ELR (cell line): ENCODE data around the gene ZNF335.

ENCODE experiments used
- DNase-seq: peaks from one replicate; pipeline ENCODE4 v3.0.0-alpha.2; 2015; ENCODE audit warnings: low read depth

Gene ZNF335, protein sequence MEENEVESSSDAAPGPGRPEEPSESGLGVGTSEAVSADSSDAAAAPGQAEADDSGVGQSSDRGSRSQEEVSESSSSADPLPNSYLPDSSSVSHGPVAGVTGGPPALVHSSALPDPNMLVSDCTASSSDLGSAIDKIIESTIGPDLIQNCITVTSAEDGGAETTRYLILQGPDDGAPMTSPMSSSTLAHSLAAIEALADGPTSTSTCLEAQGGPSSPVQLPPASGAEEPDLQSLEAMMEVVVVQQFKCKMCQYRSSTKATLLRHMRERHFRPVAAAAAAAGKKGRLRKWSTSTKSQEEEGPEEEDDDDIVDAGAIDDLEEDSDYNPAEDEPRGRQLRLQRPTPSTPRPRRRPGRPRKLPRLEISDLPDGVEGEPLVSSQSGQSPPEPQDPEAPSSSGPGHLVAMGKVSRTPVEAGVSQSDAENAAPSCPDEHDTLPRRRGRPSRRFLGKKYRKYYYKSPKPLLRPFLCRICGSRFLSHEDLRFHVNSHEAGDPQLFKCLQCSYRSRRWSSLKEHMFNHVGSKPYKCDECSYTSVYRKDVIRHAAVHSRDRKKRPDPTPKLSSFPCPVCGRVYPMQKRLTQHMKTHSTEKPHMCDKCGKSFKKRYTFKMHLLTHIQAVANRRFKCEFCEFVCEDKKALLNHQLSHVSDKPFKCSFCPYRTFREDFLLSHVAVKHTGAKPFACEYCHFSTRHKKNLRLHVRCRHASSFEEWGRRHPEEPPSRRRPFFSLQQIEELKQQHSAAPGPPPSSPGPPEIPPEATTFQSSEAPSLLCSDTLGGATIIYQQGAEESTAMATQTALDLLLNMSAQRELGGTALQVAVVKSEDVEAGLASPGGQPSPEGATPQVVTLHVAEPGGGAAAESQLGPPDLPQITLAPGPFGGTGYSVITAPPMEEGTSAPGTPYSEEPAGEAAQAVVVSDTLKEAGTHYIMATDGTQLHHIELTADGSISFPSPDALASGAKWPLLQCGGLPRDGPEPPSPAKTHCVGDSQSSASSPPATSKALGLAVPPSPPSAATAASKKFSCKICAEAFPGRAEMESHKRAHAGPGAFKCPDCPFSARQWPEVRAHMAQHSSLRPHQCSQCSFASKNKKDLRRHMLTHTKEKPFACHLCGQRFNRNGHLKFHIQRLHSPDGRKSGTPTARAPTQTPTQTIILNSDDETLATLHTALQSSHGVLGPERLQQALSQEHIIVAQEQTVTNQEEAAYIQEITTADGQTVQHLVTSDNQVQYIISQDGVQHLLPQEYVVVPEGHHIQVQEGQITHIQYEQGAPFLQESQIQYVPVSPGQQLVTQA (N-terminal part only)

DNA sequence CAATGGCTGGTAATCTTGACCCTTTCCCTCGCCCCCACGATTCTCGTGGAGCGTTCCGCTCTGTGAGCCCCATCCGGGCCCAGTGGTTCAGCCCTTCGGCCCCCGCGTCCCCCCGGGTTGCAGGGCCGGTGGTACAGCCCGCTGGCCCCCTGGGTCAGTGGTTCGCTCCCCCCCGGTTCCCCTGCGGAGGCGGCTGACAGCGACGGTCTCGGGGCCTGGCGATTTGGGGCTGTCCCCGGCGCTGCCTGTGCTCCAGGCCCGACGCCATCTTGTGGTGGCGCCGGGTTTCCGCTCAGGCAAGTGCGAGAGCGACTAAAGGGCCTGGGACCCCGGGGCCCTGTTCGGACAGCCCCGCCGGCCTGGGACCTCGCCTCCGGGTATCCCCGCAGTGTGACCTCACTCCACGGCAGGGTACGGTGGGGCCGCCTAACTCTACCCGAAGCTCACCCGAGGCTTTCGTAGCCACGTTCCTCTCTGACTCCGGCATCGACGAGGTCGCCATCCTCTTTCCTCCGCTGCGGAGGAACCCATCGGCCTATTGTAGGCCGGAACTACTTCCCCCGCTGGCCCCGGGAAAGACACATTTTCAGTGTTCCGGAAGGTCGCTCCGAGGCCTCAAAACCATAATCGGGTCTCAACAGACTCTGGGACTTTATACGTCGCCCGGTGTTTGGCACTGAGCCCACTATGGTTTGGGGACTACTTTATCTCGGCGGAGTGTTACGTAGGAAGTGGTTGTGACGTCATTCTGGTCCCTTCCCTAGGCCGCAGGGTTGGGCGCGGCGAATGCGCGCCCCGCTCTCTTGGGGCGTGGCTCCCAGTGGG lies at the start of gene ZNF335:
Gene ZNF335, minus strand, starts transcription at position 529 of the 825 bp plus-strand sequence. CDS start 793 bp downstream, outside the sequence.
- DNase-seq, result peak; percentile 97

DNA sequence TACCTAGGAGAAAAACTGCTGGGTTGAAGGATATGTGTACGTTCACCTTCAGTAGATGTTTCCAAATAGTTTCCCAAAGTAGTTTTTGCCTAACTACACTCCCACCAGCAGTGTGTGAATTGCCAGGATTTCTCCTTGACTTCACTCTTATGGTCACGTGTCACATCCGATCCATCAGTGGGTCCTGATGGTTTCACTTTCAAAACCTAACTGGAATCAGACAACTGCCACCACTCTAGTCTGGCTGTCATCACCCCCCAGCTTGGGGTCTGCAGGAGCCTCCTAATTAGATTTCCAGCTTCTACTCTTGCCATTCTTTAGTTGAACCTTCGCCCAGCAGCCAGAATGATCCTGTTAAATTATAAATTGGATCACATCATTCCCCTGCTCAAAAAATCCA lies 48.6 kb upstream of the ZNF335 start:
- no peak for DNase-seq

DNA sequence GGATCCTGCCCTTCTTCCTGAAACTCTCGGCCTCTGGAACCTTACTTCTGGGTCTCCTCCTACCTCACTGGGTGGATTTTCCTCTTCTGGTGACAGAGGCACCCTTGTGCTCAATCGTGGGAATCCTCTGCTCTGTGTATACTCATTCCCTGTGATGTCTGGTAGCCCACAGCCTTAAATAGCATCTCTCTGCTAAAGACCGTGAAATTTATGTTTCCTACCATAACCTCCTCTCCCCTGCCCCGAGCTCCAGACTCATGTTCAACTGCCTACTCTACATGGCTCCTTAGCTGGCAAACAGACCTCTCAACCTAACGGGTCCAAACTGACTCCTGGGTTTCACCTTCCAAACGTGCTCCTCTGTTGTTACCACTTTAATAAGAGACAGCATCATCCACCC lies 46.6 kb upstream of the ZNF335 start:
- DNase-seq, result no peak

DNA sequence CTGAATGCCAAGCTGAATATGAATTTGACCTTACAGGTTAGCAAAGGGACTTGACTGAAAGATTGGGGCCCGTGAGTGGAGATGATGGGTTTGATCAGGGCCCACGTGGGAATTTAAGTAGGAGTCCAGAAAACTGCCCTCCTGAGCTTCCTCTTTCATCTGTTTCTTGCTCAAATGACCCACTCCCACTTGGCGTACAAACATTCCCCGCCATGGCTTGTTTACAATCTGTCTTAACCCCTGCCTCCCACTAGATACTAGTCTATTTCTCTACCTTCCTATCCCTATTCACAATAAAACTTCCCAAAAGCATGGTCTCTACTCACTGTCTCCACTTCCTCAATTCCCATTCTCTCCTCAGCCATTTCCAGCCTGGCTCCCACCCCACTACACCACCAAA lies 46.1 kb upstream of the ZNF335 start:
- no peak for DNase-seq

DNA sequence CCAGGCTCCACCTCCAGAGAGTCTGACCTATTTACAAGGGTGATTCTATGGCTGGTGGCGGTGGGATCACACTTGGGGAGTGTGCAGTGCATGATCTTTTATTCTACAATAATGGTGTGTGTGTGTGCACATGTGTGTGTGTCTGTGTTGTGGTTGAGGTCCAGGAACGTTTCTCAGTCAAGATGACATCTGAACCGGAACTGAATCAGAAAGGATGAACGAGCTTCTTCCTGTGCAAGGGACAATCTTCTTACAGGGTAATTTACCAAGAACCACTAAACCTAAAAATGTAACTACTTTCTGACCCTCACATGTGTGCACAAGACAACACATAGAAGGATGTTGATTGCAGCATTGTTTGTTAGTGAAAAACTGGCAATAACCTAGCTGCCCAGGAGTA lies 45.3 kb upstream of the ZNF335 start:
- DNase-seq, result no peak

DNA sequence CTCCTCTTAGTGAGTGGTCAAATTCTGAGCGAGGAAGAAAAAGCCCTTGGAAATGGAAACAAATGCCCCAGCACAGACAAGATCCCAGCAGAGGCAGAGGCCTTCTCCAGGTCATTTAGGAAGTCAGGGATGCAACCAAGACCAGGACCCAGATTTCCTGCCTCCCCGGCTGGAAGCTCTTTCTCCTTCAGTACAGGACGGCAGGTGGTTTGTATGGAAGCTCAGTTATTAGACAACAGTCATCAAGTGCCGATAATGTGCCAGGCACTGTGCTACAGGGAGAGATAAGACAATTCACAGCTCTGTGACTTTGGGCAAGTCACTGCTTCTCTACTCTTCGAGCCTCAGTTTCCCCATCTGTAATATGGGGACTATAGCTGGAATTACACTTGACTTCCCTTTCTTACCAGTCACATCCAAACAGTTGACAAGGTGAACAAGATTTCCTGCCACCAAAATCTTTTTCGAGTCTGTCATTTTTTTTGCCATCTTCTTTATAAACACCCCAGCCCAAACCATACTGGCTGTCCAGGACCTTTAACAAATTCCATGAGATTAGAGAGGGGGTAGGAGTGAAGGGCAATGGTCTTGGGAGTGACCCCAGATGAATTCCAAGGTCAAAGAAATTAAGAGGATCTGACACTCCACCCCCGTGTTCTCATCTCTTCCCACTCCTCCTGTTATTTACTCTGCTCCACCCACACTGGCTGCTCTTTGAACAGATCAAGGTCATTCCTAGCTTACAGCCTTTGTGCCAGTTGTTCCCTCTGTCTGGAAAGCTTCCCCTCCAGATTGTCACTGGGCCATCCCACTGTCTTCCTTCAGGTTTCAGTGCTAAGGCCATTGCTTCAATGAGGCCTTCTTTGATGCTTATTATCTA lies 42.8 kb upstream of the ZNF335 start:
- DNase-seq, result no peak

DNA sequence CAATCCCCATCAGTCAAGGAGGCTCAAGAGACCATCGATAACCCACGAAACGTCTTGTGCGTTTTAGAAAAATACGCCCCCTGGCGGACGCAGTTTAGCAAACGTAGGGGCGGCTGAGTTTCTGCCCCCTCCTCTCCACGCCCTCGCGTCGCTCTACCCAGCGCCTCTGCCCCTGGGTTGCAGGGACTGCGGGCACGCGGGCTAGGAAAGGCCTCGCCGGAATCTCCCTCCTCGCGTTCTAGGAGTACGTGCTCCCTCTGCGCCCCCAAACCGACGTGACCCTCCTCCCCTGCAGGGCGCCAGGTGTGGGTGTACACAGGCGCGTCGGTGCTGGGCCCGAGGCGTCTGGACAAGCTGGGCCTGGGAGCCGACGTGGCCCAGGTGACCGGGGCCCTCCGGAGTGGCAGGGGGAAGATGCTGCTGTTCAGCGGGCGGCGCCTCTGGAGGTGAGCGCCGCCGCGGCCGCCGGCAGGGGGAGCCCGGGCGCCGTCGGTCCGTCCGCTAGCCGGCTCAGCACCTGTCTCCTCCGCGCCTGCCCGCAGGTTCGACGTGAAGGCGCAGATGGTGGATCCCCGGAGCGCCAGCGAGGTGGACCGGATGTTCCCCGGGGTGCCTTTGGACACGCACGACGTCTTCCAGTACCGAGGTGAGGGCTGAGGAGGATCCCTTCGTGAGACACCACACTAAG lies 42.0 kb upstream of the ZNF335 start:
- peak; percentile 69 for DNase-seq

DNA sequence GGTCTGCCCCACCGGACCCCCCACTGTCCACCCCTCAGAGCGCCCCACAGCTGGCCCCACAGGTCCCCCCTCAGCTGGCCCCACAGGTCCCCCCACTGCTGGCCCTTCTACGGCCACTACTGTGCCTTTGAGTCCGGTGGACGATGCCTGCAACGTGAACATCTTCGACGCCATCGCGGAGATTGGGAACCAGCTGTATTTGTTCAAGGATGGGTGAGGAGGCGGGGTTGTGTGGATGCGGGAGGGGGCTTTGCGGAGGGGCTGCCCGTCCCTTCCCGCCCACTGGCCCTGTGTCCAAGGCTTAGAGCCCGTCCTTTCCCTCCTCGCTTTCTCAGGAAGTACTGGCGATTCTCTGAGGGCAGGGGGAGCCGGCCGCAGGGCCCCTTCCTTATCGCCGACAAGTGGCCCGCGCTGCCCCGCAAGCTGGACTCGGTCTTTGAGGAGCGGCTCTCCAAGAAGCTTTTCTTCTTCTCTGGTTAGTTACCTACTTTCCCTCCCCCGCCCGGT lies 41.4 kb upstream of the ZNF335 start:
- no peak for DNase-seq

DNA sequence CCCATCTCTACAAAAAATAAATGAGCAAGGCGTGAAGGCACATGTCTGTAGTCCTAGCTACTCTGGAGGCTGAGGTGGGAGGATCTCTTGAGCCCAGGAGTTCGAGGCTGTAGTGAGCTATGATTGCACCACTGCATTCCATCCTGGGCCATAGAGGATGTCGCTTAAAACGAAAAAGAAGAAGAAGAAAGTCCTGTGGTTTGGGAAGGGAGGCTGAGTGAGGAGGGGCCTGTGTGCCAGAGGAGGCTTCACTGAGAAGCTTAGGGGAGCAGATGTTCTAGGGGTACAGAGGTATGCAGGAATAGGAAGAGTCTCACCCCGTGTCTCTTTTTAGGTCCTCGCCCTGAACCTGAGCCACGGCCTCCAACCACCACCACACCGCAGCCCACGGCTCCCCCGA lies 40.9 kb upstream of the ZNF335 start:
- DNase-seq, result no peak

DNA sequence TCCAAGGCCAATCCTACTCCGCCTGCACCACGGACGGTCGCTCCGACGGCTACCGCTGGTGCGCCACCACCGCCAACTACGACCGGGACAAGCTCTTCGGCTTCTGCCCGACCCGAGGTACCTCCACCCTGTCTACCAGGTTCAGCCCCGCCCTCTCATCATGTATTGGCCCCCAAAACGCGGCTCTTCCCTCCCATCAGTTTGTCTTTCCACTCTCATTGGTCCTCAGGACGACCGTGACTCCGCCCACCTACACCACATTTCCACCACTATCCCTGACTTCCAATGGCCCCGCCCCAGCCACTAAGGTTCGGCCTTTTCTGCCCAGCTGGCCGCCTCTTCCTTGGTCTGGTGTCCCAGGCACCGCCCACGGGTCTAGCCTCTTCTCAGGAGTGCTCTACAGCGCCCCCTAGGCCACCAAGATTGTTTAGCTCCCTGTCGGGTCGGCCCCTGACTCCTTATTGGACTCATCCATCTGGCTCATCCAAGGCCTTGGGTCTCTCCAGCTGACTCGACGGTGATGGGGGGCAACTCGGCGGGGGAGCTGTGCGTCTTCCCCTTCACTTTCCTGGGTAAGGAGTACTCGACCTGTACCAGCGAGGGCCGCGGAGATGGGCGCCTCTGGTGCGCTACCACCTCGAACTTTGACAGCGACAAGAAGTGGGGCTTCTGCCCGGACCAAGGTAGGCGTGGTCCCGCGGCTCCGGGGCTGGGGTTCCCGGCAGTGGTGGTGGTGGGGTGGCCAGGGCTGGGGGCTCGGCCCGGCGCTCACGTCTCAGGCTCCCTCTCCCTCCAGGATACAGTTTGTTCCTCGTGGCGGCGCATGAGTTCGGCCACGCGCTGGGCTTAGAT lies 39.9 kb upstream of the ZNF335 start:
- peak; percentile 80 for DNase-seq

DNA sequence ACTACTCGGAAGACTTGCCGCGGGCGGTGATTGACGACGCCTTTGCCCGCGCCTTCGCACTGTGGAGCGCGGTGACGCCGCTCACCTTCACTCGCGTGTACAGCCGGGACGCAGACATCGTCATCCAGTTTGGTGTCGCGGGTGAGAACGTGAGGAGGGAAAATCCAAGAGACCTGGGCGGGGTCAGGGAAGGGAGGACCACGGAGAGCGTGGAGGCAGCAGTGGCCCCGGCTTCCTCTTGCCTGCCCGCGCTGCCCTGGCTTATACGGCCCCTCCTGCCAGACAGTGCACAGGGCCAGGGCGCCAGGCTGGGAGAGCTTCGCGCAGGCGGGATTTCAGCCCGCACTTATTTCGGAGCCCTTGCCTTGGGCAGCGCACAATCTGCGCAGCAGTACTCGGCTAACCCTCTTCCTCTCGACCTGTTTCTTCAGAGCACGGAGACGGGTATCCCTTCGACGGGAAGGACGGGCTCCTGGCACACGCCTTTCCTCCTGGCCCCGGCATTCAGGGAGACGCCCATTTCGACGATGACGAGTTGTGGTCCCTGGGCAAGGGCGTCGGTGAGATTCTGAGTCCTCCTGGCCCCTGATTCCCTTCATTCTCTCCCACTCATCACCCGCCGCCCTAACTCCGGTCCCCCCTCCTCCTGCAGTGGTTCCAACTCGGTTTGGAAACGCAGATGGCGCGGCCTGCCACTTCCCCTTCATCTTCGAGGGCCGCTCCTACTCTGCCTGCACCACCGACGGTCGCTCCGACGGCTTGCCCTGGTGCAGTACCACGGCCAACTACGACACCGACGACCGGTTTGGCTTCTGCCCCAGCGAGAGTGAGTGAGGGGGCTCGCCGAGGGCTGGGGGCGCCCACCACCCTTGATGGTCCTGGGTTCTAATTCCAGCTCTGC lies 38.7 kb upstream of the ZNF335 start:
- no peak for DNase-seq

DNA sequence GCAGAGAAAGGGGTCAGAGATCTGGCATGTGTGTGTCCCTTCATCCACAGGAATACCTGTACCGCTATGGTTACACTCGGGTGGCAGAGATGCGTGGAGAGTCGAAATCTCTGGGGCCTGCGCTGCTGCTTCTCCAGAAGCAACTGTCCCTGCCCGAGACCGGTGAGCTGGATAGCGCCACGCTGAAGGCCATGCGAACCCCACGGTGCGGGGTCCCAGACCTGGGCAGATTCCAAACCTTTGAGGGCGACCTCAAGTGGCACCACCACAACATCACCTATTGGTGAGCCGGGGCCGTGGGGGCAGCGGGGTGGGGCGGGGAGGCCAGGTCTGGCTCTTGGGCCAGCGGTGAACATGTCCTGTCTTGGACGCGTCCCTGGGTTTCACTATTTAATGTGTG lies 37.8 kb upstream of the ZNF335 start:
- no peak for DNase-seq

DNA sequence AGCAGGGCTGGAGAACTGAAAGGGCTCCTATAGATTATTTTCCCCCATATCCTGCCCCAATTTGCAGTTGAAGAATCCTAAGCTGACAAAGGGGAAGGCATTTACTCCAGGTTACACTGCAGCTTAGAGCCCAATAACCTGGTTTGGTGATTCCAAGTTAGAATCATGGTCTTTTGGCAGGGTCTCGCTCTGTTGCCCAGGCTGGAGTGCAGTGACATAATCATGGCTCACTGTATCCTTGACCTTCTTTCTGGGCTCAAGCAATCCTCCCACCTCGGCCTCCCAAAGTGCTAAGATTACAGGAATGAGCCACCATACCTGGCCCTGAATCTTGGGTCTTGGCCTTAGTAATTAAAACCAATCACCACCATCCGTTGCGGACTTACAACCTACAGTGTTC lies 35.7 kb upstream of the ZNF335 start:
- DNase-seq, result no peak

DNA sequence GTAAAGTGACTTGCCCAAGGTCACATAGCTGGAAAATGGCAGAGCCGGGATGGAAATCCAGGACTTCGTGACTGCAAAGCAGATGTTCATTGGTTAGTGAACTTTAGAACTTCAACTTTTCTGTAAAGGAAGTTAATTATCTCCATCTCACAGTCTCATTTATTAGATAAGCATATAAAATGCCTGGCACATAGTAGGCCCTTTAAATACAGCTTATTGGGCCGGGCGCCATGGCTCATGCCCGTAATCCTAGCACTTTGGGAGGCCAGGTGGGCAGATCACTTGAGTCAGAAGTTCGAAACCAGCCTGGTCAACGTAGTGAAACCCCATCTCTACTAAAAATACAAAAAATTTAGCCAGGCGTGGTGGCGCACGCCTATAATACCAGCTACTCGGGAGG lies 35.0 kb upstream of the ZNF335 start:
- no peak for DNase-seq

DNA sequence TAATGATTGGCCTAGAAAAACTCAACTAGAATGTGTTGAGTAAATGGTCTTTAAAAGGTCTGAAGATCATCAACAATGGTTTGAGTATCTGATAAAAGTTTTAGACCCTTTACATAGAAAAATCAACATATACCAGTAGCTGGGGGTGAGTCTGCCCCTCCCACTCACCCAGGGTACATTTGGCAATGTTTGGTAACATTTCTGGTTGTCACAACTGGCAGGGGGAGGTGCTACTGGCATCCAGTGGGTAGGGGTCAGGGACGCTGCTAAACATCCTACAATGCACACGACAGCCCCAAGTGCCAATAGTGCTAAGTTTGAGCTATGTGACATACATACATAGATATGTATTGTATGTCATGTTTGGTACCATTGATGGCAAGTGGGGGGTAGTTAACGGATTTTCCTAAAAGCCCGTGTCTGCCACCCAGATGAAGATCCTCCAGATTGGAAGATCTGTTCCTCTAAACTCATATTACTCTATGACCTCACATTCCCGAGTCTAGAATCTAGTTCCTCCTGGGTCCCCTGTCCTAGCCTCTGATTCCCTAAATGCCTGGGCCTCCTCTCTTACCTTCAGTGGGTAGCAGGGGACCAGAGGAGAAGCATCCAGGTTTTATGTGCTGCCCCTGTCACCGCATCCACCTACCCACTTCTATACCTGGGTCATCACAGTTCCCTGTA lies 34.2 kb upstream of the ZNF335 start:
- DNase-seq, result no peak

DNA sequence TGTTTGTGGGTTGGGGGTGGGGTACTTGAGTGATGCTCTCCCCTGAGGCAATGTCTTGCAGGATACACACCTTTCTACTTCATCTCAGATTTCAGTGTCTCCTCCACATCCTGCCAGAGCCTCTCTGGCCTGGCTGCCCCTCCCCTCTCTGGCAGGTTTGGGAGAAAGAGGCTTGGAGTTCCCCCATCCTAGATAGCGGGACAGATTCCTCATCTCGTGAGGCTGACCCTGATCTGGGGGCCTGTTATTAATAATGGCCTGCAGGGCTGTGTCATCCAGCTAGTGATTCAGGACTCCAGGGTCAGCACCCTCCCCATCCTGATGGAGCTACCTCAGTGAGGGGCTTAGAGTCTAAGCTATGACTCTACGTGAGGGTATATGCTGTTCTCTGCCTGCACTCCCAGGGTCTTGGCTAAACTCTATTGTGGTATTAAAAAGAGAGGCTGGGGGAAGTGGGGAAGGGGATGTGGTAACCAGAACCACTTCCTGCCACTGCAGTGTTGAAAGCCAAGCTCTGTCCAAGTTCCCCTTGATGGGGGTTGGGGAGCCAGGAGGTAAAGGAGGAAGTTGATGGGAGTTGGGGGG lies 33.0 kb upstream of the ZNF335 start:
- peak; percentile 39 for DNase-seq

DNA sequence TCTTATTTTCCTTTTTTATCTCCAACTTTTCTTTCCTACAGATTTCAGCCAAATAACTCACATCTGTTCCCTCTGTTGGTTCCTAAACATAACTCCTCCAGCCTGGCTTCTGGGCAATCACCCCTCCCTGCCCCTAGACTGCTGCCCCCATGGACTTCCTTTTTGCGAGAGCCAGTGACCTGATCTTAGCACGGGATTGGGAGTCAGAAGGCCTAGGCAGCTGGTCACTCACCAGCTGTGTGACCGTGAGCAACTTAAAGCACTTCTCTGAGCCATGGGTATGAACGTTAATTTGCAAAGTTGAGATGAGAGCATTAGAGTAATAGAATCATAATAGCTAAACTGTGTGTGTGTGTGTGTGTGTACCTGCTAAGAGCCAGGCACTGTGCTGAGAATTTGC lies 32.2 kb upstream of the ZNF335 start:
- no peak for DNase-seq
